Left renal cortex interstitium (tissue), 4 donors: Measurements from ENCODE around the gene NRSN1. TPM values are rescaled to one million over a fixed set of nuclear protein-coding genes. Genes with fewer than 3 reads are reported as not detected.
"Not testable (repeated sequence)": the region's sequence is repeated elsewhere in the genome, so short reads cannot be mapped to it uniquely, and the experiment has no call there.

Experiments used
- DNase-seq, 4 donors: peaks; one replicate each; pipeline ENCODE4 v3.0.0-alpha.2; 2013; ENCODE audit warnings: low read depth in 4 of 4, low spot score in 2 of 4, missing footprints in 1 of 4
- polyA plus RNA-seq, 4 donors: library from polyadenylated mRNA; unstranded; fragments of 120-200 nt; gene quantifications; one replicate each; pipeline ENCODE4 v1.2.1, GENCODE V29; 2013; ENCODE audit not compliant: insufficient read length in 4 of 4

The NRSN1 gene
- polyA plus RNA-seq, 4 donors, result 0.48 to 1.5 (median 0.86) TPM

GRCh38 chr6:24139639-24140038 is 13.6 kb downstream of the NRSN1 start:
- DNase-seq, result no peak

- DNase-seq, result no peak
Measured at GRCh38 chr6:24140591-24140990, 14.6 kb downstream of the NRSN1 start.

- DNase-seq, result not testable (repeated sequence)
Measured at GRCh38 chr6:24142733-24143132, 16.7 kb downstream of the NRSN1 start.

GRCh38 chr6:24145690-24146131 is 19.7 kb downstream of the NRSN1 start:
- no peak for DNase-seq

GRCh38 chr6:24146871-24147270 is 20.9 kb downstream of the NRSN1 start:
- DNase-seq, result no peak

DNA sequence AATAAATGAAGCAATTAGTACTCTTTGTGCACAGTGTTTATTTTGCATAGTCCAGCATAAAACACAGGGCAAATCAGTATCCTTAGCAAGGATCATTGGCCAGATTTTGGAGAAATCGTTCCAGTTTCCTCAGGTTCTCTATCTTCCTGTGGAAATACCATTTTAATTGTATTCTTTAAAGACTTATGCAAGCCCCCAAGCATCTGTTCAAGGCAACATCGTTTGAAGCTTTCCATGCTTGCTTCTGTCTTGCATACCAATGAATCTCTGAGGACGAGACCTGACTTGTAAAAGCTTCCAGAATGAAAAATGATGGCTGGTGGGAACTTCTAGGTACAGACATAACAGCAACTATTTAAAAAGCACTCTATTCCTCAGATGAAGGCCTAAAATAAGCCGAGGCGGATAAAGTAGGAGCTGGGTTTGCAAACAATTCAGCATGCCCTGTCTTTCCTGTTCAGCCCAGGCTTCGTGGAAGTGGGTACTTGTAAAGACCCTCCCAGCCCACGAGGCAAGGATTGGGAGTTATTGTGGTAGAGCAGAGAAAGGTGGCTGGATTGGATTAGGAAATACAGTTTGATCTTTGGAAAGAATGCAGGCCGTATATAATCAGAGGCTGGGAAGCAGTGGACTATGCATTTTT is 21.6 kb downstream of the NRSN1 start:
- DNase-seq, result no peak

DNA sequence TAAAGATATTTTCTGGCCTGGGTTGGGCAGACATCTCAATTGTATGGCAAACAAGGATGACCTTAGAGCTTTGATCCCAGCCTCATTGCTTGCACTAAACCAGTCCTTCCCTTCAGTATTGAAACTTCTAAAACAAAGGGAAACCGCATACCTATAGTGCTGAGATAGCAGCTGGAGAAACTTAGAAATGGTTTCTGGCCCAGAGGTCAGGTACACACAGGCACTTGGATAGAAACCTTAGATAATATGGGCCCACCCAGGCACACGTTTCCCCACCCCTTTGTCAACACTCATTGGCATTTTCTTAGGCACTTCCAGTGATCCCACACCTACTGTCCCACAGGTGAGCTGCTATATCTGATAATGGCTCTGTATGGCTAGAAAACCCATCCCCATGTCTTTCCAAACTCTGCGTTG is 22.1 kb downstream of the NRSN1 start:
- no peak for DNase-seq

GRCh38 chr6:24148684-24149083 is 22.7 kb downstream of the NRSN1 start:
- DNase-seq, result no peak

GRCh38 chr6:24149296-24149695 is 23.3 kb downstream of the NRSN1 start:
- no peak for DNase-seq

GRCh38 chr6:24149836-24150235 is 23.8 kb downstream of the NRSN1 start:
- DNase-seq, result no peak

- no peak for DNase-seq
Measured at GRCh38 chr6:24152014-24152413, 26.0 kb downstream of the NRSN1 start.

GRCh38 chr6:24154121-24154520 is 28.1 kb downstream of the NRSN1 start:
- DNase-seq, result no peak

GRCh38 chr6:24157886-24158285 is 31.9 kb downstream of the NRSN1 start:
- DNase-seq, result no peak

- no peak for DNase-seq
Measured at GRCh38 chr6:24183584-24183983, 57.6 kb downstream of the NRSN1 start.

DNA sequence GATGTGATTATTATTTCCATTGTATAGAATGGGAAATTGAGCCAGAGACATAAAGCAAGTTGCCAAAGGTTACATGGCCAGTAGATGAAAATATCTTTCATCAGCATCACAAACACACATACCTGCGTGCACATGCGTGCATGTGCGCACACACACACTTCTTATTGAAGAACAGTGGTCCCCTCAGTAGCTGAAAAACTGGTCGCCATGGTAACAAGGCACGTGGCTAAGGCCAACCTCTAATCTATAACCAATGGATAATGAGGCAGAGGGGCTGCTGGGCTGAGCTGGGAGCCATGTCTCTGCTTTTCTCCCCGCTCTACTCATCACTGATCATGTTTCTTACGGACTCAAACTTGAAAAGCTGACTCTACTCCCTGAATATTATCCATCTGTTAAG is 60.3 kb downstream of the NRSN1 start:
- DNase-seq, result no peak

GRCh38 chr6:24187965-24188577 is 62.1 kb downstream of the NRSN1 start:
- DNase-seq, result no peak

- DNase-seq, result no peak
Measured at GRCh38 chr6:24188578-24189080, 62.6 kb downstream of the NRSN1 start.

DNA sequence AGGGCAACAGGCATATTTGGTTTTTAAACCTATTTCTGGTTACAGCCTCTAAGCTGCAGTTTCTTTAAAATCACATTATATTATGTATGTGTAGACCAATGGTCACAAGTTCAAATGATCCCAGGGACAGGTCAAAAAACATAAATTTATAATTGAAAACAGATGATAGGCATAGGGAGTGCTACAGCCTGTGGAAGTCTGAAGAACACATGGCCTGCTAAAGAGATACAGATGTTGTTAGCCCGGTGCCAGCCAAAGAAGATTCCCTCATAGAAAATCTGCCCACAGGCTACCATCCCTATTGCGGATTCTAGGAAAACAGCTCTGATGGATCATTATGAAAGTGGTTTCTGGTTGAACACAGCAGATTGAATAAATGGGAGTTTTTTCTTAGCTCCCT is 65.3 kb downstream of the NRSN1 start:
- no peak for DNase-seq

DNA sequence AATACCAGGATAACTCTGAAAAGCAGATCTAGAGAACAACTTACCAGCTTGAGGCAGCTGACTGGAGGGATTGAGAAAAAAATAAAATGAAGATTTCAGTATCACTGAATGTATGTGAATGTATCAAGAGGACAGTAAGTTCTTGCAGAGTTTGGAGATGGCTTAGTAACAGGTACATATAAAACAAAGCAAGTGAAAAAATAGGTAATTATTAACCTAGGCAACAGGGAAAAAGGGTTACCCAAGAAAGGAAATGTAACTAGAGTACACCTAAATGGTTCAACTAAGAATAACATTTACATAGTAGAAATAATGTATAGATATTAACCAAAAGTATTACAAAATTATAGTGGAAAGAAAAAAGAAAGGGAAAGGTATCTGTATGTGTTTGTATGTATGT is 67.3 kb downstream of the NRSN1 start:
- no peak for DNase-seq

GRCh38 chr6:24194978-24195700 is 69.1 kb downstream of the NRSN1 start:
- DNase-seq, result no peak

DNA sequence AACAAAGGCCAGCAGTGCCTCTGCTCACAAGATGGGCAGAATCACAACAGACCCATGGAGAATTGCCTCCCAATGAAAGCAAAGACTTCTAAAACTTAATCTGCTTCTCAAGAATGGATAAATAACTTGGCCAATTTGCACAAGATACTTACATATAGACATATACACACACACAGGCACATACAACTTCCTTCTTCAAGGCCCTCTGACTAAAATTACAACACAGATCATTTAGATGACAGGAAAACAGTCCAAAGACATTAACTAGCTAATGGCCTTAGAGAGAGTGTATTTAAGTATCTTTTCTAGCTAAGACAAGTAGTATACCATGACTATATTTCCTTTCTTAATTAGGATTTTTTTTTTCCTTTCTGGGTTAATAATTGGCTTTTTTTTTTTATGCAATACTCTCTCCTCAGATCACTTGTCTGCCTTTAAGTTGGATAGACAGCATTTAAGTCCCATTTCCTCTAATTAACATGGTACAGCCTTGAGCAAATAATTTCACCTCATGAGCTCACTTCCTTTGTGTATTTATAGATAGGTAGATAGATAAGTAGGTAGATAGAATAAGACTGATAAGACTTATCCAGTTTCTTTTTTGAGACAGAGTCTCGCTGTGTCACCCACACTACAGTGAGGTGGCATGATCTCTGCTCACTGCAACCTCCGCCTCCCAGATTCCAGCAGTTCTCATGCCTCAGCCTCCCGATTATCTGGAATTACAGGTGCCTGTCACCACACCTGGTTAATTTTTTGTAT is 70.0 kb downstream of the NRSN1 start:
- no peak for DNase-seq
